ENCODE results near the gene PROSER1.

PROSER1 gene

DNA sequence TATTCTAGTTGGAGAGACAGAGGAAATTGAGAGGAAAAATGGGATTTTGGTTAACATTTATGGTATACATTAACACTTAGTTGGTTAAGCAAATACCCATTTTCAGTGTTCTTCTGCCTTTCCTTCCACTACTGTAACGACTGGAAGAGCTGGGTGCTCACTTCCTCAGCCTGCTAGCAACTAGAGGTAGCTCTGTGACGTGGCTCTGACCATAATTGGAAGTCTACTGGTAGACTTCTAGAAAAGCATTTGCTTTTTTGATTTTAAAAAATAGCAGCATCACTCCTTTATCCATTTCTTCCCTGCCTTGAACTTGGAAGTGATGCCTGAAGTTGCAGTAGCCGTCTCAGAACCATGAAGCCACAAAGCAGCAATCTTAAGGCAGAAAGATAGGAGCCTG, 16.2 kb upstream of the PROSER1 start:
- TF ChIP-seq, protein P1, sequence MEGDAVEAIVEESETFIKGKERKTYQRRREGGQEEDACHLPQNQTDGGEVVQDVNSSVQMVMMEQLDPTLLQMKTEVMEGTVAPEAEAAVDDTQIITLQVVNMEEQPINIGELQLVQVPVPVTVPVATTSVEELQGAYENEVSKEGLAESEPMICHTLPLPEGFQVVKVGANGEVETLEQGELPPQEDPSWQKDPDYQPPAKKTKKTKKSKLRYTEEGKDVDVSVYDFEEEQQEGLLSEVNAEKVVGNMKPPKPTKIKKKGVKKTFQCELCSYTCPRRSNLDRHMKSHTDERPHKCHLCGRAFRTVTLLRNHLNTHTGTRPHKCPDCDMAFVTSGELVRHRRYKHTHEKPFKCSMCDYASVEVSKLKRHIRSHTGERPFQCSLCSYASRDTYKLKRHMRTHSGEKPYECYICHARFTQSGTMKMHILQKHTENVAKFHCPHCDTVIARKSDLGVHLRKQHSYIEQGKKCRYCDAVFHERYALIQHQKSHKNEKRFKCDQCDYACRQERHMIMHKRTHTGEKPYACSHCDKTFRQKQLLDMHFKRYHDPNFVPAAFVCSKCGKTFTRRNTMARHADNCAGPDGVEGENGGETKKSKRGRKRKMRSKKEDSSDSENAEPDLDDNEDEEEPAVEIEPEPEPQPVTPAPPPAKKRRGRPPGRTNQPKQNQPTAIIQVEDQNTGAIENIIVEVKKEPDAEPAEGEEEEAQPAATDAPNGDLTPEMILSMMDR (IDR thresholded peaks at IDR 0.05; ENCODE audit: control insufficient read depth, extremely low read depth, insufficient read depth): no peak
- no peak for DNase-seq (ENCODE audit: low read depth)
- no peak overlapping the region for H3K4me3 ChIP-seq (ENCODE audit: low read depth, low read length)

DNA sequence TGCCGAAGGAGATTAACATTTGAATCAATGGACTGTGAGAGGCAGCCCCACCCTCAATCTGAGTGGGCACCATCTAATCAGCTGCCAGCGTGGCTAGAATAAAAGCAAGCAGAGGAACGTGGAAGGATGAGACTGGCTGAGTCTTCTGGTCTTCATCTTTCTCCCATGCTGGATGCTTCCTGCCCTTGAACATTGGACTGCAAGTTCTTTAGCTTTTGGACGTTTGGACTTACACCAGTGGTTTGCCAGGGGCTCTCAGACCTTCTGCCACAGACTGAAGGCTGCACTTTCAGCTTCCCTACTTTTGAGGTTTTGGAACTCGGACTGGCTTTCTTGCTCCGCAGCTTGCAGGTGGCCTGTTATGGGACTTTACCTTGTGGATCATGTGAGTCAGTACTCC, 15.1 kb upstream of the PROSER1 start:
- no peak overlapping the region for H3K4me3 ChIP-seq (ENCODE audit: low read depth, low read length)
- TF ChIP-seq, protein P1 (IDR thresholded peaks at IDR 0.05; ENCODE audit: control insufficient read depth, extremely low read depth, insufficient read depth): no peak
- no peak for DNase-seq (ENCODE audit: low read depth)

DNA sequence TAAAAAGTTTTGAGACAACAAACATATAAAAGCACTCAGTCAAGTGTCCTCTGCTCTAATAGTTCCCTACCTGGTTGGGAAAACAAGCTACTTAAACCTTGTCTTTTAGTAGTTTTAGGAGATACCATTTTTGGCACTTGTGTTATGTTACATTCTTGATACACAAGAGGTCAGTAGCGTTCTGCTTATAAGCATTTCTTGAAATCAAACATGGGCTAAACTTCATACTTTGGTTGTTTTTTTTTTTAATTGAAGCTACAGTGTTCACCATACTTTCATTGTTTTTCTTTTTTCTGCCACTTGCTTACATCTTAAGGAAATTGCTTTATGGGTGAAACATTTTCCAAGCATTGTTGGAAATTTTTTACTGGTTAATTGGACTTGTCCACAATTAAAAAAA, 13.3 kb upstream of the PROSER1 start:
- DNase-seq (ENCODE audit: low read depth): no peak
- TF ChIP-seq, protein P1 (IDR thresholded peaks at IDR 0.05; ENCODE audit: control insufficient read depth, extremely low read depth, insufficient read depth): peak; percentile 61
- H3K4me3 ChIP-seq (ENCODE audit: low read depth, low read length): no peak overlapping the region

DNA sequence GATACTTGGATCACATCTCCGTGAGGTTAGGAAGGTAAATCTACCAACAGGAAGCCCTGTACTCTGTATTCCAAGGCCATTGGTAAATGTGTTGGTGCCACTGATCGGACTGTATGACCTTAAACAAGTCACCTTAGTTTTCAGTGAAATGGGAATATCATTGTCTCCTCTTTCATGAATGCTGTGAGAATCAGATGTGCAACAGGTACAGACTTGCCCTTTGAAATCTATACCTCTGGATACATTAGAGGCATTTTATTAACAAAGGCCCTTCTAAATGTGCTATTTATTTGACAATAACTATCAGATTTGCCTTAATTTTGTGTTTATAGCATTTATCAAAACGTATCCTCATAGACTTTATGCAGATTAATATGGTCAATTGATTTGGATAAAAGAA, 11.4 kb upstream of the PROSER1 start:
- TF ChIP-seq, protein P1 (IDR thresholded peaks at IDR 0.05; ENCODE audit: control insufficient read depth, extremely low read depth, insufficient read depth): no peak
- H3K4me3 ChIP-seq (ENCODE audit: low read depth, low read length): no peak overlapping the region
- no peak for DNase-seq (ENCODE audit: low read depth)

DNA sequence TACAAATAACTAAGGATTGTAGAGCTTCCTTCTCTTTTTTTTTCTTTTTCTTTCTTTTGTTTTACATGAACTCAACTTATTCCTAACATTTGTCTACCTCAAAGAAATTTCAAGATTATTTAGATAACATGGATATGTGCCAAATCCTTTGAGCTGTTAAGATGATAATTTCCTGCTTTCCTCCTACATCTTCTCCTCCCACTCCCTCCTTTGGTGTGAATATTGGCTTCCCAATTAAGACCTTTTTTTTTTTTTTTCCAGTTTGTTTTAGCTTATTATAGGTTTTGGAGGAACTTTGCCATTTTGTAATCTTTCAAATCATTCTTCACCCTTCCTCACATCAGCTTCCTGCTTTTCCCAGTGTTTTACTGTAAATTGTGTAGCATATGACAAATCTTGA, 10.9 kb upstream of the PROSER1 start:
- TF ChIP-seq, protein P1 (IDR thresholded peaks at IDR 0.05; ENCODE audit: control insufficient read depth, extremely low read depth, insufficient read depth): no peak
- no peak for DNase-seq (ENCODE audit: low read depth)
- H3K4me3 ChIP-seq (ENCODE audit: low read depth, low read length): no peak overlapping the region

DNA sequence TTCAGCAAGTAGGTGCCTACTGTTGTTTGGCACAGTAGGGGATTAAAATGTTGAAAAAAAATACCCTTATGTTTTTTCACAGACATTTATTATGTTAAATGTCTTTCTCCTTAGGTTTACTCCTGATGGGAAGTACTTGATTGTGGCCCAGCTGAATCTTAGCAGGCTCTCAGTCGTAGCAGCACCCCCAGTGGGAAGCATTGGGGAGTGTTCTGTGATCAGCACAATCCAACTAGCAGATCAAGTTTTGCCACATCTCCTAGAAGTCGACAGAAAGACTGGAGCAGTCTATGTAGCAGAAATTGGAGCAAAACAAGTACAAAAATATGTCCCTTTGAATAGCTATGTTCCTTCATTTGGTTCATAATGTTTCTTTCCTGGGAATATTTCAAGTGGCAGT, 9.7 kb upstream of the PROSER1 start:
- TF ChIP-seq, protein P1 (IDR thresholded peaks at IDR 0.05; ENCODE audit: control insufficient read depth, extremely low read depth, insufficient read depth): peak; percentile 22; the same call in 1 of the 2 replicates
- H3K4me3 ChIP-seq (ENCODE audit: low read depth, low read length): no peak overlapping the region
- no peak for DNase-seq (ENCODE audit: low read depth)

DNA sequence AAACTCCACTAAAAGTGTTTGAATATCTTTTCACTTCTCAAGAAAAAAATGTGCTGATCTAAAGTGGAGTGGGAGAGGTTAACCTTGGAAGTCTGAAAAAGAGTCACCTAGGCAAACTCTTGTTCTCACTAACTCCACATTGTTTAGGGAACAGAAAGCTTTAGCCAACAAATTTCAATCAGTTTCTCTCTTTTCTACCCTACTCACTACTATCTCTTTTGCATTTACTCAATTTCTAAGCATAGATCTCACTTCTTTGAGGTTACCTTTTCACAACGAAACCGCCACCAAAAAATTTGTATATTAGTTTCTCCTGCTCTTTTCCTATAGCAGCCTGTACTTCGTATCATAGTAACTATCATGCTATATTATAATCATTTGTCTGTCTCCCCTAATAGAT, 6.6 kb upstream of the PROSER1 start:
- no peak for DNase-seq (ENCODE audit: low read depth)
- TF ChIP-seq, protein P1 (IDR thresholded peaks at IDR 0.05; ENCODE audit: control insufficient read depth, extremely low read depth, insufficient read depth): no peak
- H3K4me3 ChIP-seq (ENCODE audit: low read depth, low read length): no peak overlapping the region
